ENCODE measurements around the gene FRMPD1.

The FRMPD1 gene

GRCh38 chr9:37653385-37653784 is 2.6 kb downstream of the FRMPD1 start:
- TF ChIP-seq CTCF (IDR thresholded peaks at IDR 0.05; ENCODE audit: low read depth, low read length): no peak
- no peak overlapping the region for H3K4me3 ChIP-seq (ENCODE audit: low read depth, low read length)
- DNase-seq (ENCODE audit: low read depth, low spot score): no peak
- in situ Hi-C loops (cut with HindIII; ENCODE audit: low sequenced_read_pairs): no loop called here

- DNase-seq (ENCODE audit: low read depth, low spot score): no peak
- in situ Hi-C loops (cut with HindIII; ENCODE audit: low sequenced_read_pairs): no loop called here
- no peak overlapping the region for H3K4me3 ChIP-seq (ENCODE audit: low read depth, low read length)
- no peak for TF ChIP-seq CTCF (IDR thresholded peaks at IDR 0.05; ENCODE audit: low read depth, low read length)
Measured at GRCh38 chr9:37656936-37657335, 6.2 kb downstream of the FRMPD1 start.

- DNase-seq (ENCODE audit: low read depth, low spot score): no peak
- TF ChIP-seq CTCF (IDR thresholded peaks at IDR 0.05; ENCODE audit: low read depth, low read length): no peak
- H3K4me3 ChIP-seq (ENCODE audit: low read depth, low read length): no peak overlapping the region
- in situ Hi-C loops (cut with HindIII; ENCODE audit: low sequenced_read_pairs): no loop called here
Measured at GRCh38 chr9:37660691-37661090, 9.9 kb downstream of the FRMPD1 start.

GRCh38 chr9:37663926-37664325 is 13.2 kb downstream of the FRMPD1 start:
- in situ Hi-C loops (cut with HindIII; ENCODE audit: low sequenced_read_pairs): no loop called here
- no peak for TF ChIP-seq CTCF (IDR thresholded peaks at IDR 0.05; ENCODE audit: low read depth, low read length)
- no peak for DNase-seq (ENCODE audit: low read depth, low spot score)
- no peak overlapping the region for H3K4me3 ChIP-seq (ENCODE audit: low read depth, low read length)

- no peak for DNase-seq (ENCODE audit: low read depth, low spot score)
- no peak overlapping the region for H3K4me3 ChIP-seq (ENCODE audit: low read depth, low read length)
- in situ Hi-C loops (cut with HindIII; ENCODE audit: low sequenced_read_pairs): no loop called here
- TF ChIP-seq CTCF (IDR thresholded peaks at IDR 0.05; ENCODE audit: low read depth, low read length): no peak
Measured at GRCh38 chr9:37667706-37668105, 17.0 kb downstream of the FRMPD1 start.

- TF ChIP-seq CTCF (IDR thresholded peaks at IDR 0.05; ENCODE audit: low read depth, low read length): no peak
- no peak for DNase-seq (ENCODE audit: low read depth, low spot score)
- in situ Hi-C loops (cut with HindIII; ENCODE audit: low sequenced_read_pairs): no loop called here
- no peak overlapping the region for H3K4me3 ChIP-seq (ENCODE audit: low read depth, low read length)
Measured at GRCh38 chr9:37668116-37668601, 17.4 kb downstream of the FRMPD1 start.

- no peak for TF ChIP-seq CTCF (IDR thresholded peaks at IDR 0.05; ENCODE audit: low read depth, low read length)
- in situ Hi-C loops (cut with HindIII; ENCODE audit: low sequenced_read_pairs): no loop called here
- DNase-seq (ENCODE audit: low read depth, low spot score): no peak
- H3K4me3 ChIP-seq (ENCODE audit: low read depth, low read length): no peak overlapping the region
Measured at GRCh38 chr9:37669232-37669631, 18.5 kb downstream of the FRMPD1 start.
